H1 (cell line): Measurements from ENCODE around the gene RAB31. TPM values are rescaled to one million over a fixed set of nuclear protein-coding genes. Genes with fewer than 3 reads are reported as not detected.

ENCODE experiments used
- CTCF ChIA-PET: fragments of 300-600 bp; sonication (Branson Sonifier 250); formaldehyde crosslinking; loops from one replicate; lab custom pipeline; 2021; ENCODE audit not compliant: partially characterized antibody; lab: Charles Lee
- POLR2A ChIA-PET: fragments of 300-600 bp; sonication (Branson Sonifier 250); formaldehyde crosslinking; loops from one replicate; lab custom pipeline; 2021; ENCODE audit warnings: inconsistent platforms; ENCODE audit not compliant: partially characterized antibody; lab: Charles Lee
- DNase-seq, 2 experiments: peaks; one replicate each; pipeline versions ENCODE4 v3.0.0 to v3.0.0-alpha.2; 2010 to 2022; ENCODE audit warnings: low spot score in 2 of 2, low read depth in 1 of 2, mixed read lengths in 1 of 2
- FAIRE-seq: peaks from 2 replicates; lab custom pipeline; 2011; peaks lifted over from hg19 to GRCh38; lab: Jason Lieb, UNC
- H2AFZ ChIP-seq: 2 replicates; pipeline ENCODE4 v1.8.1; 2012; ENCODE audit warnings: low read length, inconsistent platforms
- H2AK5ac ChIP-seq: 2 replicates; pipeline ENCODE4 v1.6.1; 2013; ENCODE audit warnings: low read depth, low read length
- H2BK120ac ChIP-seq: replicated peaks from 2 replicates; pipeline ENCODE3; 2013; ENCODE audit warnings: low read depth, low read length, inconsistent platforms
- H2BK12ac ChIP-seq: 2 replicates; pipeline ENCODE4 v1.6.1; 2013; ENCODE audit warnings: low read depth, low read length
- H2BK15ac ChIP-seq: 2 replicates; pipeline ENCODE4 v1.6.1; 2013; ENCODE audit warnings: low read length
- H2BK20ac ChIP-seq: 2 replicates; pipeline ENCODE4 v1.6.1; 2013; ENCODE audit warnings: low read length
- H2BK5ac ChIP-seq: 2 replicates; pipeline ENCODE4 v1.6.1; 2013; ENCODE audit warnings: low read depth, low read length
- H3K14ac ChIP-seq: 2 replicates; pipeline ENCODE4 v1.6.1; 2013; ENCODE audit warnings: inconsistent platforms; ENCODE audit not compliant: insufficient read length
- H3K18ac ChIP-seq: 2 replicates; pipeline ENCODE4 v1.6.1; 2013; ENCODE audit warnings: low read length; ENCODE audit errors: extremely low read depth
- H3K23ac ChIP-seq: 2 replicates; pipeline ENCODE4 v1.6.1; 2013; ENCODE audit warnings: inconsistent platforms; ENCODE audit not compliant: insufficient read length
- H3K23me2 ChIP-seq: 2 replicates; pipeline ENCODE4 v1.6.1; 2013; ENCODE audit warnings: low read depth, low read length
- H3K27ac ChIP-seq: 2 replicates; pipeline ENCODE4 v1.6.1; 2011; ENCODE audit warnings: low read depth, low read length, inconsistent platforms
- H3K27me3 ChIP-seq, 4 experiments: replicated peaks in 1 of 4; 1 replicate in 1 of 4; 2 replicates in 3 of 4; pipeline versions ENCODE4 v1.6.1 to v1.8.1; 2011 to 2013; ENCODE audit warnings: low read length in 3 of 4, mild to moderate bottlenecking in 3 of 4, inconsistent platforms in 2 of 4, mixed read lengths in 2 of 4, moderate library complexity in 1 of 4; ENCODE audit not compliant: control insufficient read depth in 3 of 4, insufficient read depth in 3 of 4; ENCODE audit errors: extremely low read depth in 1 of 4
- H3K36me3 ChIP-seq, 4 experiments: 2 replicates each; pipeline versions ENCODE4 v1.6.1 to v1.8.1; 2011 to 2013; ENCODE audit warnings: mild to moderate bottlenecking in 4 of 4, low read length in 3 of 4, moderate library complexity in 2 of 4, control low read depth in 1 of 4, inconsistent platforms in 1 of 4; ENCODE audit not compliant: insufficient read depth in 4 of 4, control insufficient read depth in 2 of 4
- H3K4ac ChIP-seq: replicated peaks from 2 replicates; pipeline ENCODE3; 2013; ENCODE audit warnings: low read length, low read depth, mixed read lengths, inconsistent platforms; ENCODE audit not compliant: insufficient read length
- H3K4me1 ChIP-seq, 4 experiments: replicated peaks in 1 of 4; 1 replicate in 1 of 4; 2 replicates in 3 of 4; pipeline versions ENCODE4 v1.6.1 to v1.8.1; 2011 to 2013; ENCODE audit warnings: low read length in 3 of 4, inconsistent platforms in 2 of 4, mixed read lengths in 1 of 4; ENCODE audit not compliant: insufficient read depth in 4 of 4, control insufficient read depth in 3 of 4
- H3K4me2 ChIP-seq, 2 experiments: 2 replicates each; pipeline versions ENCODE4 v1.6.1 to v1.8.1; 2011 to 2013; ENCODE audit warnings: low read depth in 2 of 2, low read length in 2 of 2, control low read depth in 1 of 2, inconsistent platforms in 1 of 2, mild to moderate bottlenecking in 1 of 2; ENCODE audit not compliant: insufficient read depth in 1 of 2
- H3K4me3 ChIP-seq, 4 experiments: fragments of 200-600, 300-600 bp in 1 of 4; sonication (generic), shearing (Covaris generic), sonication (Bioruptor Twin) in 1 of 4; 2 replicates each; pipeline versions ENCODE4 v1.5.1 to v1.8.1; 2011 to 2016; ENCODE audit warnings: low read length in 4 of 4, low read depth in 3 of 4, control low read depth in 2 of 4, inconsistent platforms in 2 of 4, mild to moderate bottlenecking in 2 of 4, mixed read lengths in 1 of 4, moderate library complexity in 1 of 4; ENCODE audit not compliant: insufficient read depth in 2 of 4; ENCODE audit errors: extremely low read depth in 1 of 4
- H3K56ac ChIP-seq: replicated peaks from 2 replicates; pipeline ENCODE3; 2013; ENCODE audit warnings: low read depth, mild to moderate bottlenecking, mixed read lengths, low read length, inconsistent platforms; ENCODE audit not compliant: insufficient read length
- H3K79me1 ChIP-seq: 2 replicates; pipeline ENCODE4 v1.6.1; 2013; ENCODE audit warnings: low read depth, low read length, control low read depth
- H3K79me2 ChIP-seq, 2 experiments: 2 replicates each; pipeline versions ENCODE4 v1.6.1 to v1.8.1; 2012 to 2013; ENCODE audit warnings: low read length in 2 of 2, mild to moderate bottlenecking in 2 of 2, inconsistent platforms in 1 of 2; ENCODE audit not compliant: insufficient read depth in 2 of 2, control insufficient read depth in 1 of 2
- H3K9ac ChIP-seq, 4 experiments: replicated peaks in 1 of 4; 1 replicate in 1 of 4; 2 replicates in 3 of 4; pipeline versions ENCODE4 v1.6.1 to v1.8.1; 2011 to 2013; ENCODE audit warnings: low read depth in 3 of 4, low read length in 3 of 4, control low read depth in 2 of 4, mild to moderate bottlenecking in 2 of 4, moderate library complexity in 2 of 4, inconsistent platforms in 1 of 4; ENCODE audit errors: extremely low read depth in 1 of 4
- H3K9me3 ChIP-seq, 2 experiments: 2 replicates each; pipeline versions ENCODE4 v1.6.1 to v1.8.1; 2012 to 2013; ENCODE audit warnings: mild to moderate bottlenecking in 2 of 2, moderate library complexity in 2 of 2, control low read depth in 1 of 2, inconsistent platforms in 1 of 2, low read depth in 1 of 2, low read length in 1 of 2, mixed read lengths in 1 of 2; ENCODE audit not compliant: insufficient read depth in 2 of 2
- H4K20me1 ChIP-seq, 2 experiments: replicated peaks in 1 of 2; 2 replicates each; pipeline versions ENCODE3 to v1.8.1; 2011 to 2013; ENCODE audit warnings: inconsistent platforms in 2 of 2, low read length in 2 of 2, mild to moderate bottlenecking in 1 of 2; ENCODE audit not compliant: insufficient read depth in 2 of 2, control insufficient read depth in 1 of 2
- H4K5ac ChIP-seq: 2 replicates; pipeline ENCODE4 v1.6.1; 2013; ENCODE audit warnings: low read length, low read depth, mixed read lengths, inconsistent platforms; ENCODE audit not compliant: insufficient read length
- H4K8ac ChIP-seq: 2 replicates; pipeline ENCODE4 v1.8.0; 2013; ENCODE audit warnings: mild to moderate bottlenecking, moderate library complexity, low read length, inconsistent platforms; ENCODE audit not compliant: insufficient read depth; ENCODE audit errors: extremely low read depth
- H4K91ac ChIP-seq: replicated peaks from 2 replicates; pipeline ENCODE3; 2013; ENCODE audit warnings: low read length, mixed read lengths, inconsistent platforms; ENCODE audit not compliant: insufficient read length
- ATF2 ChIP-seq: IDR thresholded peaks from 2 replicates; pipeline ENCODE4 v1.6.1; 2012; ENCODE audit warnings: low read length, inconsistent platforms
- CBX8 ChIP-seq: fragments of 300-800, 300-1000 bp; sonication (generic); IDR thresholded peaks from 2 replicates; pipeline ENCODE4 v1.7.1; 2016; ENCODE audit warnings: low read depth, low read length, borderline replicate concordance
- EZH2 ChIP-seq: fragments of 200-600 bp; sonication (generic); IDR thresholded peaks from 2 replicates; pipeline ENCODE4 v1.7.1; 2012; ENCODE audit warnings: low read depth, mild to moderate bottlenecking, moderate library complexity, low read length, inconsistent platforms; ENCODE audit not compliant: severe bottlenecking
- JUND ChIP-seq: IDR thresholded peaks from 2 replicates; pipeline ENCODE4 v1.6.1; 2011; ENCODE audit warnings: mild to moderate bottlenecking, improper control_type of control experiment, low read length
- PHF8 ChIP-seq: fragments of 200-600 bp; sonication (generic); conservative IDR thresholded peaks from 2 replicates; pipeline ENCODE4 v1.7.1; 2012; ENCODE audit warnings: low read depth, mild to moderate bottlenecking, inconsistent platforms, low read length, moderate library complexity
- RFX5 ChIP-seq: IDR thresholded peaks from 2 replicates; pipeline ENCODE4 v1.6.1; 2011; ENCODE audit warnings: low read depth, low read length, improper control_type of control experiment, borderline replicate concordance
- RNF2 ChIP-seq: fragments of 200-900, 300-1000 bp; sonication (generic); IDR thresholded peaks from 2 replicates; pipeline ENCODE4 v1.7.1; 2016; ENCODE audit warnings: borderline replicate concordance, low read depth, mild to moderate bottlenecking, antibody characterized with exemption, low read length; ENCODE audit not compliant: poor library complexity, severe bottlenecking; ENCODE audit errors: missing control alignments
- SP1 ChIP-seq: IDR thresholded peaks from 2 replicates; pipeline ENCODE4 v1.6.1; 2011; ENCODE audit warnings: low read depth, low read length
- SP4 ChIP-seq: IDR thresholded peaks from 2 replicates; pipeline ENCODE4 v1.6.1; 2012; ENCODE audit warnings: low read length, inconsistent platforms
- SUZ12 ChIP-seq: fragments of 200-600 bp; sonication (generic); IDR thresholded peaks from 2 replicates; pipeline ENCODE4 v1.6.1; 2012; ENCODE audit warnings: mild to moderate bottlenecking, inconsistent platforms, low read length, moderate library complexity, mixed read lengths
- YY1 ChIP-seq: IDR thresholded peaks from 2 replicates; pipeline ENCODE4 v1.6.1; 2011; ENCODE audit warnings: low read depth, mild to moderate bottlenecking, low read length
- WGBS, 2 experiments: shearing (Covaris generic) in 1 of 2; methylation state at CpG; one replicate each; pipeline versions ENCODE4 v1.1.6 to v1.1.7; 2013 to 2015; ENCODE audit warnings: low lambda C conversion rate in 2 of 2, mixed read lengths in 2 of 2, inconsistent platforms in 1 of 2, low coverage in 1 of 2, missing lambda C conversion rate in 1 of 2; ENCODE audit not compliant: insufficient replicate concordance in 2 of 2, insufficient coverage in 1 of 2, insufficient read length in 1 of 2; ENCODE audit errors: extremely low coverage in 1 of 2, missing lambda C conversion rate in 1 of 2; 5-methylcytosine and 5-hydroxymethylcytosine counted together
- polyA plus RNA-seq, 7 experiments: library from polyadenylated mRNA; depleted of rRNA in 3 of 7; stranded (reverse) in 5 of 7; unstranded in 2 of 7; fragments of >200 nt in 5 of 7; fragments of 200-250 nt in 2 of 7; gene quantifications; 1 replicate in 5 of 7; 2 replicates in 1 of 7; 4 replicates in 1 of 7; pipeline versions ENCODE4 v1.2.1 to v1.2.3, GENCODE V29; 2011 to 2013; ENCODE audit warnings: missing spikeins in 2 of 7, mixed read lengths in 2 of 7
- total RNA-seq: library from RNA; stranded (reverse); fragmentation: NEBNext Ultra II Directional; extraction: Animal tissue kit (Norgen Biotek cat#: 25700); gene quantifications from 2 replicates; pipeline ENCODE4 v1.2.1, GENCODE V29; 2021

RAB31 gene
- total and polyA plus RNA-seq, 2 of the 8 experiments (the other 6 are each of a cell fraction or from before 2014, with no cell fraction given): 15.2 to 40.9 TPM

DNA sequence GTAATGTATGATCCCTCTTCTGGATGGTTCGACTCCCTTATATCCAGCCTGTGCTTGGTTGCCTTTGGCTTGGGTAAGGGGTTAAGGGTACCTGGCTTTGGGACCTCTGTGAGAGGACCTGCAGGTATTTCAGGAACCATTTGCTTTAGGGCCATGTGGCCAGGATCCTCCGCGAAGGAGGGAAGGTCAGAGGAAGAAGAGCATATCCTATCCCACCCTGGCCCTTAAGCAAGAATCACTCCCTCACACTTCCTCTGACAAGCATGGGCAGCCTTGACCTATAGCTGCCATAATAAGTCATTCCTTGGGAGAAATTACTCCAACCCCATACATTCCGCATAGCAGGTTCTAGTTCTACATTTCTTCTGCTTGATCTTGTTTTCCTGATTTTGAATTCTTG lies 118.6 kb downstream of the RAB31 start:
- no peak overlapping the region for H2AFZ ChIP-seq
- no peak overlapping the region for H2BK20ac ChIP-seq
- H4K91ac ChIP-seq: no peak overlapping the region
- POLR2A ChIA-PET: interaction anchor here (1.2 kb wide), 1 partner anchor 19 kb away, joined by 4 read pairs; no protein-coding TSS in a partner anchor
- CTCF ChIA-PET: no interaction called here
- no peak overlapping the region for H2BK12ac ChIP-seq
- H3K14ac ChIP-seq: no peak overlapping the region
- H2BK15ac ChIP-seq: no peak overlapping the region
- H2BK120ac ChIP-seq: no peak overlapping the region
- H4K8ac ChIP-seq: no peak overlapping the region
- FAIRE-seq (no peak), DNase-seq (no peak)
- WGBS, 2 experiments: 95% methylated on average over 4 of the region's 4 CpGs; no CpG with 5 or more reads in 1 of the 2 experiments
- TF ChIP-seq JUND: no peak
- no peak for TF ChIP-seq EZH2
- TF ChIP-seq SUZ12: no peak
- TF ChIP-seq CBX8: no peak
- TF ChIP-seq ATF2: no peak
- no peak for TF ChIP-seq PHF8
- TF ChIP-seq RNF2: no peak
- no peak for TF ChIP-seq YY1
- no peak for TF ChIP-seq RFX5
- TF ChIP-seq SP1: no peak
- no peak for TF ChIP-seq SP4
- no peaks in the 10 kb centered on the region for H3K79me2 ChIP-seq
- H2AK5ac ChIP-seq: no peak overlapping the region
- no peaks in the 10 kb centered on the region for H3K9me3 ChIP-seq
- no peak overlapping the region for H3K4me3 ChIP-seq
- no peaks in the 10 kb centered on the region for H3K27me3 ChIP-seq
- H3K18ac ChIP-seq: no peak overlapping the region
- H3K4me2 ChIP-seq: no peak overlapping the region
- H4K5ac ChIP-seq: no peak overlapping the region
- no peak overlapping the region for H2BK5ac ChIP-seq
- H3K23me2 ChIP-seq: peaks cover 4% of the 10 kb centered on the region; the same call in 1 of the 2 replicates
- no peaks in the 10 kb centered on the region; the same call in 1 of the 2 replicates for H3K79me1 ChIP-seq
- no peak overlapping the region for H3K23ac ChIP-seq
- no peak overlapping the region for H3K9ac ChIP-seq
- no peak overlapping the region for H3K27ac ChIP-seq
- no peaks in the 10 kb centered on the region; a peak in 1 of 7 replicates for H3K4me1 ChIP-seq
- peaks cover 0 to 4% of the 10 kb centered on the region in 2 experiments for H4K20me1 ChIP-seq
- H3K56ac ChIP-seq: no peak overlapping the region
- H3K4ac ChIP-seq: no peak overlapping the region
- no peaks in the 10 kb centered on the region; a peak in 1 of 8 replicates for H3K36me3 ChIP-seq
